AG04449 (cell line): ENCODE results near the gene GALNT2.

Source experiments
- CTCF ChIA-PET: fragments of 350-600 bp; formaldehyde crosslinking; extraction: SDS; loops from one replicate; lab custom pipeline; 2021; ENCODE audit warnings: antibody characterized with exemption; lab: Yijun Ruan, JAX
- POLR2A ChIA-PET: fragments of 400-600, 350-600 bp; formaldehyde crosslinking; extraction: SDS; loops from one replicate; lab custom pipeline; 2020; ENCODE audit warnings: antibody characterized with exemption, inconsistent platforms; lab: Yijun Ruan, JAX
- DNase-seq: peaks from one replicate; pipeline ENCODE4 v3.0.0-alpha.2; 2010; ENCODE audit warnings: low read depth, low spot score
- H3K4me3 ChIP-seq: 2 replicates; pipeline ENCODE4 v1.5.1; 2011; ENCODE audit warnings: low read depth, mild to moderate bottlenecking, control low read depth, low read length
- TF ChIP-seq, protein P1 (sequence below): IDR thresholded peaks from one replicate; pipeline ENCODE4 v1.5.1; 2011; ENCODE audit warnings: mild to moderate bottlenecking, moderate library complexity, low read length, control low read depth, inconsistent platforms; ENCODE audit not compliant: insufficient read depth; ENCODE audit errors: missing control alignments

GALNT2 gene

DNA sequence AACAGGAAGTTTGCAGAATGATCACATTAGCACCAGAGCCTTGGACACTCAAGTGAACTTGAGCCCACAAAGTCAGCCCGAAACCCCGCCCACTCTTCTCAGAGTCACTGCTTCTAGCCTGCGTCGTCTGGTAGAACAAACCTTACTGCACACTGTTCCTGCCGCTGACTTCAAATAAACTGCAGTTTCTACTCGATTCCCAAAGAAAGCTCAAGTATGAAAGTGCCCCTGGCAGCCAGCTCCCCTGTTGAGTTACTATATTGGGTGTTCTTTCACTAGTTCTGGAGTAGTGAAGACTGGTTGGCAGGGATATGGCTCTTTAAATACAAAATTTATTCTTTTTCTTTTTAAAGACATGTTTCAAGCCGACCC lies 164.7 kb downstream of the GALNT2 start:
- TF ChIP-seq, protein P1, sequence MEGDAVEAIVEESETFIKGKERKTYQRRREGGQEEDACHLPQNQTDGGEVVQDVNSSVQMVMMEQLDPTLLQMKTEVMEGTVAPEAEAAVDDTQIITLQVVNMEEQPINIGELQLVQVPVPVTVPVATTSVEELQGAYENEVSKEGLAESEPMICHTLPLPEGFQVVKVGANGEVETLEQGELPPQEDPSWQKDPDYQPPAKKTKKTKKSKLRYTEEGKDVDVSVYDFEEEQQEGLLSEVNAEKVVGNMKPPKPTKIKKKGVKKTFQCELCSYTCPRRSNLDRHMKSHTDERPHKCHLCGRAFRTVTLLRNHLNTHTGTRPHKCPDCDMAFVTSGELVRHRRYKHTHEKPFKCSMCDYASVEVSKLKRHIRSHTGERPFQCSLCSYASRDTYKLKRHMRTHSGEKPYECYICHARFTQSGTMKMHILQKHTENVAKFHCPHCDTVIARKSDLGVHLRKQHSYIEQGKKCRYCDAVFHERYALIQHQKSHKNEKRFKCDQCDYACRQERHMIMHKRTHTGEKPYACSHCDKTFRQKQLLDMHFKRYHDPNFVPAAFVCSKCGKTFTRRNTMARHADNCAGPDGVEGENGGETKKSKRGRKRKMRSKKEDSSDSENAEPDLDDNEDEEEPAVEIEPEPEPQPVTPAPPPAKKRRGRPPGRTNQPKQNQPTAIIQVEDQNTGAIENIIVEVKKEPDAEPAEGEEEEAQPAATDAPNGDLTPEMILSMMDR: no peak
- ChIA-PET CTCF (interaction anchor here (1.0 to 1.3 kb wide), 3 partner anchors 11 to 519 kb away, joined by 3 to 5 read pairs (median 3); no protein-coding TSS in a partner anchor), POLR2A (no interaction called here)
- no peak for DNase-seq
- H3K4me3 ChIP-seq: no peak overlapping the region

DNA sequence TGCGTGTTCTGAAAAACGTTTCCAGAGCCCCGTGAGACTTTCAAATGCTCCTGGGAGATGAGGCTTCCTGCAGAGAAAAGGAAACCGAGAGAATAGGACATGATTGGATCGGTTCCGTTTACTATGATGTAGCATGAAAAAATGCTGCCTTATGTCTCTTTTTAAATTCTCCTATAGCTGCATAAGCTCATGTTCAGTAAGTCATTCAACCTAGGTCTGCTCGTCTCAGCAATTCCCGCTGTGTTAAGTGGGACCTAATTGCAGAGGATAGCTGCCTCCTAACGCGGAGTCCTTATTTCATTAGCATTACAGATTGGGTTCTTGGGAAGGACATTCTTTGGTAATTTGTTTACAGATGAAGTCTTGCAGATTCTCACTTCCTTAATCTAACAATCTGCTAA lies 165.3 kb downstream of the GALNT2 start:
- DNase-seq: no peak
- POLR2A ChIA-PET: no interaction called here
- H3K4me3 ChIP-seq: no peak overlapping the region
- CTCF ChIA-PET: interaction anchor here (1.0 to 1.3 kb wide), 4 partner anchors 9 to 519 kb away, joined by 3 to 5 read pairs (median 4); no protein-coding TSS in a partner anchor
- TF ChIP-seq, protein P1: no peak

DNA sequence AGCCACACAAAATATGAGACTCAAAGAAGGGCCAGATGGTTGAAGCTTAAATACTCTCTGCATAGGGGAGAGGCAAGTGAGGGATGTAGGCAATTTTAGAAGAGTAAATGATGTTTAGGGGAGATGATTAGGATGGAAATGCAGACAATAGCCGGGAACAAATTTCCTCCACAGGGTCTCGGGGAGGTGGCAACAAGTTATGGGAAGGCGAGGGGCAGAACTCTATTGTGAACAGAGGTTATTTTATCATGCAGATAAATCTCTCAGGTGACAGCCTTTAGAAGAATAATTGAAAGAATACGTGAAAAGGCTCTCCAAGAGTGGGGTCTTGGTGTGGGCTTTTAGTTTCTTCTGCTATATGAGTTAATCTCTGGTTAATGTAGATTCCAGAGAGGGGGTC lies 166.7 kb downstream of the GALNT2 start:
- no peak overlapping the region for H3K4me3 ChIP-seq
- DNase-seq: no peak
- ChIA-PET CTCF (no interaction called here), POLR2A (no interaction called here)
- TF ChIP-seq, protein P1: no peak

DNA sequence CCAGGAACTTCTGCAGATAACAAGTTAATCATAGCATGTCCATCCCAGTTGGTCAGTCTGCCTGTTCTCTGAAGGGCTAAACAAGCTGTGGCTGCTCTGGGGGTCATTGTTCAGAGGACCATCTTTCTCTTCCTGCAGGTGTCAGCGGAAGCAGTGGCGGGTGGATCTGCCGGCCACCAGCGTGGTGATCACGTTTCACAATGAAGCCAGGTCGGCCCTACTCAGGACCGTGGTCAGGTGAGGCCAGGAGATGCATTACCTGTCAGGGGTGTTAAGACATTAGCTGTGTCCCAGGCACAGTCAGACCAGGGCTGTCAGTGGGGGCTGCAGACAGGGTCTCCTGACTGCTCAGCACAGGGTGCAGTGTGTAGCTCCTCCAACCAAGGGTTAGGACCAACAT lies 168.8 kb downstream of the GALNT2 start:
- TF ChIP-seq, protein P1: no peak
- ChIA-PET CTCF (no interaction called here), POLR2A (no interaction called here)
- no peak for DNase-seq
- H3K4me3 ChIP-seq: no peak overlapping the region

DNA sequence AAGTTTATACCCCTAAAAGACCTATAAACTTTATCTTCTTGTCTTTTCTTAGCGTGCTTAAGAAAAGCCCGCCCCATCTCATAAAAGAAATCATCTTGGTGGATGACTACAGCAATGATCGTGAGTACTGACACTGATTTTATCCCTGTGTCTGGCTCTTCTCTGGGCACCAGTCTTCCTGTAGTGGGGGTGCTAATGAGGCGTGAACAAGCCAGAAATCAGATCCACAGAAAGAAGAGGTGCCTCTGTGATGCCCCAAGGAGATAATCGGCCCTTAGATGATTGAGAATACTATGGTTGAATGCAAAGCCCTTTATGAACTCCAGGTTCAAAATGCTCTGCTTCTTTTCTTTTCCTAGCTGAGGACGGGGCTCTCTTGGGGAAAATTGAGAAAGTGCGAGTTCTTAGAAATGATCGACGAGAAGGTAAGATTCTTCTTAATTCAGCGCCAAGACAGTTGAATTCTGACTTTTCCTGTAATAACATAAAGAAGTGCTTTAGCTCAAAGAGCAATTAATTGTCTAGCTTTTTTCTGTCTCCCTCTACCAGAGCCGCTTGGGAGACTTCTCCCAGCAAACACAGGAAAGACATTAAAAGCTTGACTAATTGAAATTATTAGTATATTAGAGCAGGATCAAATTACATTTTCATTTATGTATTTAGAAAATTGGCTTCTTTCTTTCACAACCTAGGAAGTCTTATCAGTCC lies 169.4 kb downstream of the GALNT2 start:
- DNase-seq: no peak
- ChIA-PET POLR2A (interaction anchor here (0.6 kb wide), 1 partner anchor 102 kb away, joined by 5 read pairs; no protein-coding TSS in a partner anchor), CTCF (interaction anchor here (1.0 to 1.3 kb wide), 2 partner anchors 9 to 14 kb away, joined by 4 to 5 read pairs; no protein-coding TSS in a partner anchor)
- TF ChIP-seq, protein P1: no peak
- H3K4me3 ChIP-seq: no peak overlapping the region

DNA sequence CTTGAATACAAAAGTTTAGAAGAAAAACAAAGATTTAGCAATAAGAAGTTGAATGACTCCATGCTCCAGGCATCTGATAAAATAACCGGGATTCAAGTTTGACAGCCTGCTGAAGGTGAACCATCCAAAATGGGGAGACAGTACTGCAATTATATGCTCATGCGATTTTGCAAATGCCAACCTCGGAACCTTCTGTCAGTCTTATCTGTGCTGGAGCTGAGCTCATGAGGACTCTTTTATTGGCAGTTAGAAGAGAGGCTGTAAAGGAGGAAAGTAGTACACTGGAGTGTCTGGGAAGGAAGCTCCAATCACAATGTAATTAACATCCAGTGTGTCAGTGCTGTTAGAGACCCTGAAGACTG lies 170.0 kb downstream of the GALNT2 start:
- POLR2A ChIA-PET: no interaction called here
- CTCF ChIA-PET: interaction anchor here (1.0 to 1.3 kb wide), 2 partner anchors 9 to 14 kb away, joined by 4 to 5 read pairs; no protein-coding TSS in a partner anchor

More for the DNA sequence above, 170.0 kb downstream of the GALNT2 start:
- DNase-seq: no peak
- TF ChIP-seq, protein P1: no peak
- no peak overlapping the region for H3K4me3 ChIP-seq
